PC-9 (cell line): ENCODE measurements around the gene SDR42E2. TPM values are rescaled to one million over a fixed set of nuclear protein-coding genes. Genes with fewer than 3 reads are reported as not detected.

ENCODE experiments used
- BruUV-seq: library from RNA; stranded (reverse); fragments of 400-500 nt; replicated peaks from 2 replicates; lab custom pipeline; 2021; lab: Mats Ljungman, UMichigan
- CTCF ChIA-PET: fragments of 300-600 bp; sonication (Branson Sonifier 250); formaldehyde crosslinking; loops from one replicate; lab custom pipeline; 2022; ENCODE audit warnings: antibody characterized with exemption; lab: Charles Lee
- POLR2A ChIA-PET: fragments of 300-600 bp; sonication (Branson Sonifier 250); formaldehyde crosslinking; loops from one replicate; lab custom pipeline; 2022; ENCODE audit warnings: antibody characterized with exemption; ENCODE audit not compliant: unreplicated experiment; lab: Charles Lee
- DNase-seq, 2 experiments: peaks; one replicate each; pipeline versions ENCODE4 v3.0.0 to v3.0.0-alpha.2; 2015 to 2022; ENCODE audit warnings: mixed read lengths in 1 of 2
- H2AFZ ChIP-seq: fragments of 200-600 bp; sonication (generic); 2 replicates; pipeline ENCODE4 v1.8.1; 2017; ENCODE audit warnings: antibody characterized with exemption
- H3F3A ChIP-seq: fragments of 200-600 bp; sonication (generic); 2 replicates; pipeline ENCODE4 v1.8.1; 2017; ENCODE audit warnings: antibody characterized with exemption, mild to moderate bottlenecking, low read depth; ENCODE audit not compliant: insufficient read depth
- H3K27ac ChIP-seq: fragments of 200-600 bp; sonication (generic); 2 replicates; pipeline ENCODE4 v1.6.1; 2016; ENCODE audit warnings: mixed run types
- H3K27me3 ChIP-seq: fragments of 200-600 bp; sonication (generic); 2 replicates; pipeline ENCODE4 v1.6.1; 2016; ENCODE audit warnings: low read depth, mixed run types; ENCODE audit not compliant: insufficient read depth
- H3K36me3 ChIP-seq: fragments of 200-600 bp; sonication (generic); 2 replicates; pipeline ENCODE4 v1.6.1; 2016; ENCODE audit warnings: low read depth, mixed run types
- H3K4me1 ChIP-seq: fragments of 200-600 bp; sonication (generic); replicated peaks from 2 replicates; pipeline ENCODE4 v1.6.1; 2016; ENCODE audit warnings: mixed run types; ENCODE audit not compliant: insufficient read depth
- H3K4me2 ChIP-seq: fragments of 200-600 bp; sonication (generic); 2 replicates; pipeline ENCODE4 v1.6.1; 2017; ENCODE audit warnings: mixed run types
- H3K4me3 ChIP-seq: fragments of 200-600 bp; sonication (generic); 2 replicates; pipeline ENCODE4 v1.6.1; 2016; ENCODE audit warnings: mixed run types
- H3K79me2 ChIP-seq: fragments of 200-600 bp; sonication (generic); 2 replicates; pipeline ENCODE4 v1.6.1; 2017; ENCODE audit warnings: low read depth, mixed run types
- H3K9me2 ChIP-seq: fragments of 200-600 bp; sonication (generic); 2 replicates; pipeline ENCODE4 v1.8.1; 2017; ENCODE audit warnings: mild to moderate bottlenecking; ENCODE audit not compliant: insufficient read depth
- H3K9me3 ChIP-seq: fragments of 200-600 bp; sonication (generic); 2 replicates; pipeline ENCODE4 v1.8.1; 2016; ENCODE audit warnings: low read depth; ENCODE audit not compliant: insufficient read depth
- H4K20me1 ChIP-seq: fragments of 200-600 bp; sonication (generic); 2 replicates; pipeline ENCODE4 v1.8.1; 2017; ENCODE audit not compliant: insufficient read depth
- CTCF ChIP-seq: fragments of 200-600 bp; sonication (generic); conservative IDR thresholded peaks from 2 replicates; pipeline ENCODE4 v1.6.1; 2017; ENCODE audit warnings: mixed run types, antibody characterized with exemption, mild to moderate bottlenecking, moderate library complexity
- EZH2 ChIP-seq: fragments of 200-600 bp; sonication (generic); IDR thresholded peaks from 2 replicates; pipeline ENCODE4 v1.8.0; 2017; ENCODE audit warnings: antibody characterized with exemption, low read depth
- intact Hi-C: fragments of 100-400 bp; cut with micrococcal nuclease; formaldehyde crosslinking; loops from one replicate; pipeline ENCODE4 v1.10.0; 2022; ENCODE audit not compliant: unreplicated experiment
- total RNA-seq: library from RNA; stranded (reverse); gene quantifications from 2 replicates; pipeline ENCODE4 v1.2.3, GENCODE V29; 2021

Gene SDR42E2
- total RNA-seq, 1 experiment from 2014 or later, result not detected

- Histone ChIP-seq H3K4me2 (no peak overlapping the region), H3K9me3 (no peaks in the 10 kb centered on the region), H3K4me1 (no peaks in the 10 kb centered on the region), H4K20me1 (no peaks in the 10 kb centered on the region), H3K4me3 (no peak overlapping the region), H2AFZ (no peak overlapping the region), H3F3A (no peaks in the 10 kb centered on the region), H3K27me3 (no peaks in the 10 kb centered on the region), H3K9me2 (no peaks in the 10 kb centered on the region), H3K27ac (no peak overlapping the region), H3K36me3 (no peaks in the 10 kb centered on the region), H3K79me2 (no peaks in the 10 kb centered on the region)
- ChIA-PET POLR2A (no interaction called here), CTCF (interaction anchor here (0.8 kb wide), 1 partner anchor 21 kb away, joined by 6 read pairs; no protein-coding TSS in a partner anchor)
- no TSS peak for BruUV-seq
- no peak for DNase-seq
- TF ChIP-seq EZH2 (no peak), CTCF (no peak)
- intact Hi-C loops, result no loop called here
These were observed 41.9 kb upstream of the SDR42E2 start for GRCh38 chr16:22120440-22120839.

- H3K27ac ChIP-seq, result no peak overlapping the region
- no peak for DNase-seq
- intact Hi-C loops, result no loop called here
- no peaks in the 10 kb centered on the region for H3K4me1 ChIP-seq
- no peak for TF ChIP-seq EZH2
- TF ChIP-seq CTCF, result no peak
- H3K4me3 ChIP-seq, result no peak overlapping the region
- POLR2A ChIA-PET, result no interaction called here
- no peaks in the 10 kb centered on the region for H3K79me2 ChIP-seq
- H4K20me1 ChIP-seq, result no peaks in the 10 kb centered on the region
- no peaks in the 10 kb centered on the region for H3K36me3 ChIP-seq
- H3K9me2 ChIP-seq, result no peaks in the 10 kb centered on the region
- no peaks in the 10 kb centered on the region for H3K9me3 ChIP-seq
- no peaks in the 10 kb centered on the region for H3F3A ChIP-seq
- CTCF ChIA-PET, result no interaction called here
- H3K4me2 ChIP-seq, result no peak overlapping the region
- H3K27me3 ChIP-seq, result no peaks in the 10 kb centered on the region
- BruUV-seq, result no TSS peak
- H2AFZ ChIP-seq, result no peak overlapping the region
These were observed 40.1 kb upstream of the SDR42E2 start for GRCh38 chr16:22122239-22122638.

GRCh38 chr16:22123146-22123545 is 39.2 kb upstream of the SDR42E2 start:
- Histone ChIP-seq H4K20me1 (no peaks in the 10 kb centered on the region), H3K27me3 (peaks cover 6% of the 10 kb centered on the region; the same call in 1 of the 2 replicates), H3K27ac (no peak overlapping the region), H3K79me2 (no peaks in the 10 kb centered on the region), H3K4me2 (no peak overlapping the region), H3F3A (no peaks in the 10 kb centered on the region), H3K9me3 (no peaks in the 10 kb centered on the region), H3K9me2 (no peaks in the 10 kb centered on the region), H3K4me3 (no peak overlapping the region), H3K36me3 (no peaks in the 10 kb centered on the region), H2AFZ (no peak overlapping the region), H3K4me1 (no peaks in the 10 kb centered on the region)
- ChIA-PET POLR2A (no interaction called here), CTCF (interaction anchor here (0.5 kb wide), 1 partner anchor 114 kb away, joined by 6 read pairs; no protein-coding TSS in a partner anchor)
- intact Hi-C loops, result no loop called here
- no TSS peak for BruUV-seq
- TF ChIP-seq EZH2, result no peak
- peak; percentile 35; the same call in 1 of the 2 replicates for TF ChIP-seq CTCF
- peak in 1 of 2 experiments; percentile 40 for DNase-seq
